HAP-1 (cell line): ENCODE measurements around the gene SIX5.

Experiments used
- DNase-seq, 2 experiments: peaks; one replicate each; pipeline ENCODE4 v3.0.0-alpha.2; 2016 to 2020; ENCODE audit warnings: low spot score in 2 of 2
- H3K27me3 ChIP-seq: fragments of 250-450 bp; sonication (Bioruptor Pico); 2 replicates; pipeline ENCODE4 v1.5.1; 2020; ENCODE audit warnings: low read depth, mild to moderate bottlenecking, moderate library complexity
- H3K36me3 ChIP-seq: fragments of 250-450 bp; sonication (Bioruptor Pico); replicated peaks from 2 replicates; pipeline ENCODE4 v1.5.1; 2020; ENCODE audit warnings: mild to moderate bottlenecking
- H3K4me1 ChIP-seq: fragments of 250-450 bp; sonication (Bioruptor Pico); 2 replicates; pipeline ENCODE4 v1.5.1; 2020; ENCODE audit warnings: mild to moderate bottlenecking
- H3K4me3 ChIP-seq: fragments of 250-450 bp; sonication (Bioruptor Pico); 2 replicates; pipeline ENCODE4 v1.5.1; 2020; ENCODE audit warnings: mild to moderate bottlenecking, moderate library complexity
- H3K9me3 ChIP-seq: fragments of 250-450 bp; sonication (Bioruptor Pico); 2 replicates; pipeline ENCODE4 v1.5.1; 2020; ENCODE audit warnings: mild to moderate bottlenecking, moderate library complexity
- in situ Hi-C: fragments of 300-500 bp; cut with MboI; formaldehyde crosslinking; loops from 3 replicates; pipeline ENCODE4 v1.14.3; 2020; ENCODE audit warnings: low sequenced_read_pairs, inconsistent platforms, mixed read lengths

The SIX5 gene

DNA sequence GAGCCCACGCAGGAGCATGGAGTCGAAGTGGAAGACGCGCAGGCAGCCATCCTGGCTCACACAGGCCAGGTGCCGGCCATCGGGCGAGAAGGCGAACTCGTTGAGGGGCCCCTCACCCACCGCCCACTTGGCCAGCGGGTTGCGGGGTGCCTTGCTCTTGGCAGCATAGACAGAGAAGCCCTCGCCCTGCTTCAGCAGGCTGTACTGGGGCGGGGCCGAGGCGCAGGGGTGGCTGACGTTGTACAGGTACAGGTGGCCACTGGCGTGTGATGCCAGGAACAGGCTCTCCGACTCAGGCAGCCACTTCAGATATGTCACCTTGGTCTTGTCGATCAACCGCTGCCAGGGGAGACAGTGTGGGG is 17.5 kb upstream of the SIX5 start:
- peaks cover 49% of the 10 kb centered on the region for H3K36me3 ChIP-seq
- H3K4me3 ChIP-seq: no peak overlapping the region
- in situ Hi-C loops: no loop called here
- no peaks in the 10 kb centered on the region for H3K27me3 ChIP-seq
- H3K4me1 ChIP-seq: no peaks in the 10 kb centered on the region; the same call in 1 of the 2 replicates
- no peaks in the 10 kb centered on the region for H3K9me3 ChIP-seq
- no peak for DNase-seq

DNA sequence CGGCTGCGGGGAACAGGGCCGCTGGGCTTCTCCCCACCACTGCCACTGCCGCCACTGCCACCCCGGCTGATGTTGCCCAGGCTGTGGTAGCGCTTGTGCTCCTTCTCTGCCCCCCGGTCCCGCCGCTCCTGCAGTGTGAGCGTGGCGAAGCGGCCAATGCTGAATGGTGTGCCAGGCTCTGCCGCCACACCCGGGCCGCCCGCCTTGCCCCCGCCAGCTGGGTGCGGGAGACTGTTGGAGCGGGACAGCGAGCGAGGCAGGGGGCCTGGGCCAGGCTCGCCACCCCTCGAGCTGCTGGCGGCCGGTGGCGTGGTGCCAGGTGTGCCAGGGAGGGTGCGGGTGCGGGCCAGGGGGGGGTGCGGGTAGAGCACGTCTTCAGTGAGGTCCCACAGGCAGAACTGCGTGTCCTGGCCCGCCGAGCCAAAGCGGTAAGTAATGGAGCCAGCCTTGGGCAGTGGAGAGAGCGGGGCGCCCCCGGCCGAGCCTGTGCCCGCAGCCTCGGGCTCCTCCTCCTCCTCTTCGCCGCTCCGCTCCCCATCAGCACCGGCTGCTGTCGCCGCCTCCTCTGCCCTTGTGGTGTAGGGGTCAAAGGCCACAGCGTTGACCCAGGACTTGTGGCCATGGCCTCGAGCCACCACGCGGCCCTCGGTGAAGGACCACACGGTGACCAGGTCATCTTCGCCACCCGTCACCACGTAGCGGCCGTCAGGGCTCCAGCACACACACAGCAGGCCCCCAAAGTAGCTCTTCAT is 16.9 kb upstream of the SIX5 start:
- in situ Hi-C loops: no loop called here
- H3K4me3 ChIP-seq: no peak overlapping the region
- H3K27me3 ChIP-seq: no peaks in the 10 kb centered on the region
- no peak for DNase-seq
- peaks cover 49% of the 10 kb centered on the region for H3K36me3 ChIP-seq
- H3K9me3 ChIP-seq: no peaks in the 10 kb centered on the region
- H3K4me1 ChIP-seq: no peaks in the 10 kb centered on the region

DNA sequence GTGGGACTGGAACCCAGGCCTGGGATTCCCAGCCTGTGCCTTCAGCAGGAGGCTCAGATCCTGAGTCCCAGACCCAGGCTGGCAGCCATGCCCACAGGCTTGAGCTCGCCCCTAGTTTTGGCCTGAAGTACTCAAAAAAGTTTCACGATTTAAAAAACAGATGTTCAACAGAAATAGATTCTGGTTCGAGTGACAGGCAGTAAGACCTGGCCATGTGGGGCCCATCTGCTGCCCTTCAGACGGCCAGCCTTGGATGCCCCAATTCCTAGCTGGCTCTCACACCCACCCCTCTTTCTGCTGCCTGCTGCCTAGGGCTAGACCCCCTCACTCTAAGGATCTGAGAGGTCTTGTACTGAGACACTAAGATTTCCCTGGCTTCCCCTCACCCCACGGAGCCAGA is 16.0 kb upstream of the SIX5 start:
- in situ Hi-C loops: no loop called here
- Histone ChIP-seq H3K9me3 (no peaks in the 10 kb centered on the region), H3K27me3 (no peaks in the 10 kb centered on the region), H3K4me1 (no peaks in the 10 kb centered on the region; the same call in 1 of the 2 replicates), H3K36me3 (peaks cover 42% of the 10 kb centered on the region), H3K4me3 (no peak overlapping the region)
- DNase-seq: no peak

DNA sequence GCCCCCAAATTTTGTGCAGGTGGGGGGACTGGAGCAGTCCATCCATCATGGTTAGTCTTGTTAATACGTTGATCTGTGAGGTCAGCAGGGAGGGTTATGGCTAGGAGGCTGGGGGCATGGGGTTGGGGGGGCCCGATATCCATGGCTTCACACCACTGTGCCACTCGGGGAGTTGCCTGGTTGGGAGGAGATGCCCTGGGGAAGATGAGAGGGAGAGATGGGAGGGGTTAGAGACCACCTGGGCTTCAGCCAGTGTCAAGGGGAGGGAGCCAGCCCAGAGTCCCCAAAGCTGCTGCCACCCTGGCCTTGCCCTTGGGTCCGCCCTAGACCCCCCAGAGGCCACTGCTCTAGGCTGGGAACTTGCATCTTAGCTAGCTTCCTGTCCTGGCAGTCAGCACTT is 15.0 kb upstream of the SIX5 start:
- Histone ChIP-seq H3K27me3 (no peaks in the 10 kb centered on the region), H3K4me1 (peaks cover 7% of the 10 kb centered on the region), H3K36me3 (peaks cover 33% of the 10 kb centered on the region), H3K4me3 (no peak overlapping the region), H3K9me3 (no peaks in the 10 kb centered on the region)
- DNase-seq: no peak
- in situ Hi-C loops: no loop called here

DNA sequence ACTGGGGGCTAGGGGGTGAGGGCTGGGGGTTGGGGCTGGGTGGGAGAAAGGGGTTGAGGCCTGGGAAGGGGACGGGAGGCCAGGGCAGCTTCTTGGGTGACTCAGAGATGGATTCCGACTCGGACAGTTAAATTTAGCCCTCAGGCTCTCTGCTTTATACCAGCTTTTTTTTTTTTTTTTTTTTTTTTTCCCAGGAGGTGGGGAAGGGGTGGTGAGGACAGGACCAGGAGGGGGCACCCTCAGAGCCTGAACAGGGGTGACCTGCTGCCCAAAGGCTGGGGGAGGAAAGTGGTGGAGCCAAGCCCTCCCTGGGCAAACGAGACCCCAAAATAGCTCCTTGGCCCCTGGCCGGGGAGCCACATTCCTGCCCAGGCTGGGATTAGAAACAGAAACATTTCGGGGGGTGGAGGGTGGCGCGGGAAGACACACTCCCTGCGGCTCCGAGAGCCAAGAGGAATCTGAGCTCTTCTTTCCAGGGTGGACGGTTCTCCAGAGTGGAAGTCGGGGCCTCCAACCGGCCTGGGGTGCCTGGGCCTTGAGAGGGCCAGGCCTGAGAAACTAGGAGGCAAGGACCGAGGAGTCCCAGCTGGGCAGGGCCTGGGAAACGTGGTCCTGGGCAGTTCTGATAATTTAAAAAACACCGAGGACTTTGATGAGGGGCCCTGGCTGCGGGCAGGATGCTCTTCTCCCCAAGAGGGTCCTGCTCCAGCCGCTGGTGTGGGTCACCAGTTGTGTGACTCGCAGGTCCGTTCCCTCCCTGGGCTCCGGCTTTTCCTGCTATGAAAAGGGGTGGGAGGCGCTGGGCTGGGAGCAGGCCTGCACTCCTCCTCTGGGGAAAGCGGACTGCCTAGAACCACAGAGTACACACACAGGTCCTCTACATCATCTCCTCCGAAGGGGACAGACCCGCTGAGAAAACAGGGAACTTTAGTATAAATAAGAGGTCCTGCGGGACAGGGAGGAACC is 14.1 kb upstream of the SIX5 start:
- in situ Hi-C loops: no loop called here
- no peak for DNase-seq
- Histone ChIP-seq H3K27me3 (no peaks in the 10 kb centered on the region), H3K4me3 (no peak overlapping the region), H3K9me3 (no peaks in the 10 kb centered on the region), H3K36me3 (peaks cover 24% of the 10 kb centered on the region), H3K4me1 (peaks cover 10% of the 10 kb centered on the region)

DNA sequence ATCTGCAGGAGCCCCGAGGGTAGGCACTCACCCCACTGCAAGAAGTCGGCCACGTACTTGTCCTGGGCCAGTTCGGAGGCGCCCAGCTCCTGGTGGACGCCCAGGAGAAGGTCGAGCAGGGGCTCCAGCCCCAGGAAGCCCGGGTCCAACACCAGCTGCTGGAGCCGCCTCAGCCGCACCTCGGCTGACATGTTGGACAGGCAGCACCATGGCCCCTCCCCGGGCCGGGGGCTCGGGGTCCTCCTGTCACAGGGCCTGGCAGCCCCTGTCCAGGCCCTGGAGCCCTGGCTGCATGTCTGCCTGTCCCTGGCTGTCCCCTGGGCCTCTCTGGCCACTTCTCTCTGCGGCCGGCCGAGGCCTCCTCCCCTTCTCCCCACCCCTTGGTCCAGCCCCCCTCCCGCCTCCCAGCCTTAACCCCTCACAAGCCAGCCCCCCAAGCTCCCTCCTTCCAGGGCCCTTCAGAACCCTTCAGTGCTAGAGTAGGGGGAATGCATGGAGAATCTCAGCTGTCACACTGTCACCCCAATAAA is 13.2 kb upstream of the SIX5 start, which contains the start of gene DMPK:
TSS of gene DMPK (minus strand) at position 329 of the 530 bp plus-strand sequence. CDS start at position 191, 138 bp downstream.
- Histone ChIP-seq H3K4me3 (no peak within 1 kb of the TSS), H3K4me1 (peaks cover 10% of the 10 kb centered on the region), H3K36me3 (peaks cover 27% of the 10 kb centered on the region), H3K9me3 (no peaks in the 10 kb centered on the region), H3K27me3 (no peaks in the 10 kb centered on the region)
- in situ Hi-C loops: no loop called here
- DNase-seq: no peak

DNA sequence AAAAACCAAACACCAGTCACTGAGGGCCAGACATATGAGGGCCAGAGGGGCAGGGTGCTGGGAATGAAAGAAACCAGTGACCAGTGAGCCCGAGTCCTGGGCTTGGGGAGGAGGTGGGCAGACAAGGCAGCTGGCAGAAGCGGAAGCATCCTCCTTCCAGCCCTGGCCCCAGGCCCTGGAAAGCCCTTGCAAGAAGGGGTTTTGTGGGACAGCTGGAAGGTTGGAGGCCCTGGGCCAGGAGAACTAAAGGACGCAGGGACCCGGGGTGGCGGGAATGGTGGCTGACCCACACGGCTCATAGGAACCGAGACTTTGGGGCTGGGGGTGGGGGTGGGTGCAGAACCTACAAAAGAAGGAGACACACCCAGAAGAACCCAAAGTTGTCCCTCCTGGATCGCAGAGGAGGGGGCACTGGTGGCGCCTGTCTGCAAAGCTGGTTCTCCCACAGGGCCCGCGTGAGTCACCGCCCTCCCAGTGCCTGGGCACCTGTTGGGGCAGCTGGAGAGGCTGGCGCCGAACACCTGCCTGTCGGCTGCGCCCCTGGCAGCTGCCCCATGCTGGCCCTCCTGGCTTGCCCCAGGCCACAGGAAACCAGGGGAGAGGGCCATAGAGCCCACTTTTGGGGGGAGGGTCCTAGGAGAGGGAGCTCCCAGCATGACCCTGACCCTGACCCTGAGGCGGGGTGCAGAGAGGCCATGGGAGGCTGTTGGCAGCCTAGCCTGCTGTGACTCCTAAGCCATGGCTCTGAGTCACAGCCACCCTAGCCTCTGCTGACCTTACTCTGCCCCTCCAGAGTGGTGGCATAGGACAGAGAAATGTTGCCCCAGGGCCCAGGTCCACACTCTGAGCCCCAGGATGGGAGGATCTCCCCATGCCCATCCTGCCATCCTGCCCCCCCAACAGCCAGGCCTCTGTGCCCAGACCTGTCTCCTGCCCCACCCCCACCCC is 12.4 kb upstream of the SIX5 start:
- Histone ChIP-seq H3K27me3 (no peaks in the 10 kb centered on the region), H3K4me3 (no peak overlapping the region), H3K9me3 (no peaks in the 10 kb centered on the region), H3K4me1 (peaks cover 10% of the 10 kb centered on the region), H3K36me3 (peaks cover 29% of the 10 kb centered on the region)
- in situ Hi-C loops: no loop called here
- no peak for DNase-seq

DNA sequence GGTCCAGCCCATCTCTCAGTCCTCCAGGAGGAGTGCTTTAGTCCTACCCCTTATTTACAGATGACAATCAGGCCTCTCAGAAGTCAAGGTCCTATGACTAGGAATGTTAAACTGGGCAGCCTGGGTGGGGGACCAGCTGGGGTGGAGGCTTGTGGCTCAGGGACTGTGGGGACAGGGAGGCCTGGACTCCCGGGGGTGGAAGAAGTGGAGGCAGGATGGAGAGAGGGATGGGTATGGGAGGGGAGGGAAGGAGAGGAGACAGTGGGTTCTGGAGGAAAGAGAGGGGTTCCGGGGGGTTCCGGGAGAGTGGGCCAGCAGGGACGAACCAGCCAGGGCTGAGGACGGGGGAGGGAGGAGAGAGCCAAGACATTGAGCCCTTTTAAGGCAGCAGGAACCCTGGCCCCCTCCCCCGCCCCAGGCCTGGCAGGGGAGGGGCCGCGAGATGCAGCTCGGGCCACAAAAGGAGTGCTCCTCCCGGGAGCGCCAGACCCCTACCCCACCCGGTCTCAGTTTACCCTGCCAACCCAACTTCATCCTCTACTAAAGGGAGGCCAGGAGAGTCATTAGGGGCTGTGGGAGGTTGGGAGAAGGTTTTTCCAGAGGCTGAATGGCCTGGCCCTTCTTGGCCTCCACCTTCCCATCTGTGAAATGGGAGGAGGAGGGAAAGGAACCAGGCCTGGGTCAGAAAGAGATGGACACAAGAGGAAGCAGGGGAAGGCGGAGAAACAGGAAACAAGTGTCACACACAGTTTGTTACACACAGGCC is 11.6 kb upstream of the SIX5 start:
- Histone ChIP-seq H3K4me3 (no peak overlapping the region), H3K4me1 (peaks cover 10% of the 10 kb centered on the region), H3K27me3 (no peaks in the 10 kb centered on the region), H3K9me3 (no peaks in the 10 kb centered on the region), H3K36me3 (peaks cover 23% of the 10 kb centered on the region)
- in situ Hi-C loops: no loop called here
- DNase-seq: no peak

DNA sequence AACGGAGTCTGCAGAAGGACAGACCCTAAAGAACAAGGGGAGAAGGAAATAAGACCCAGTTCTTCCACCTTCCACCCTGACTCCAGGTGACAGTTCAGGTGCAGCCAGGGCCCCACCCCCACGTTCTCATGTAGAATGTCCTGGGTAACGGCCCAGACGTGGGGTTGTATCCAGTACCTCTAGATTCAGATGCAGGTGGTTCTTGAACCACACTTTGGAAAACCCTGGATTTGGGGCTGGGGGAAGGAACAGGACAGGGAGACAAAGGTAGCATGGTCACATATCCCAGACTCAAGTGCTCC is 11.0 kb upstream of the SIX5 start:
- no peaks in the 10 kb centered on the region for H3K9me3 ChIP-seq
- in situ Hi-C loops: no loop called here
- H3K36me3 ChIP-seq: peaks cover 17% of the 10 kb centered on the region
- H3K27me3 ChIP-seq: no peaks in the 10 kb centered on the region
- H3K4me1 ChIP-seq: peaks cover 10% of the 10 kb centered on the region
- no peak for DNase-seq
- no peak overlapping the region; the same call in 1 of the 2 replicates for H3K4me3 ChIP-seq

DNA sequence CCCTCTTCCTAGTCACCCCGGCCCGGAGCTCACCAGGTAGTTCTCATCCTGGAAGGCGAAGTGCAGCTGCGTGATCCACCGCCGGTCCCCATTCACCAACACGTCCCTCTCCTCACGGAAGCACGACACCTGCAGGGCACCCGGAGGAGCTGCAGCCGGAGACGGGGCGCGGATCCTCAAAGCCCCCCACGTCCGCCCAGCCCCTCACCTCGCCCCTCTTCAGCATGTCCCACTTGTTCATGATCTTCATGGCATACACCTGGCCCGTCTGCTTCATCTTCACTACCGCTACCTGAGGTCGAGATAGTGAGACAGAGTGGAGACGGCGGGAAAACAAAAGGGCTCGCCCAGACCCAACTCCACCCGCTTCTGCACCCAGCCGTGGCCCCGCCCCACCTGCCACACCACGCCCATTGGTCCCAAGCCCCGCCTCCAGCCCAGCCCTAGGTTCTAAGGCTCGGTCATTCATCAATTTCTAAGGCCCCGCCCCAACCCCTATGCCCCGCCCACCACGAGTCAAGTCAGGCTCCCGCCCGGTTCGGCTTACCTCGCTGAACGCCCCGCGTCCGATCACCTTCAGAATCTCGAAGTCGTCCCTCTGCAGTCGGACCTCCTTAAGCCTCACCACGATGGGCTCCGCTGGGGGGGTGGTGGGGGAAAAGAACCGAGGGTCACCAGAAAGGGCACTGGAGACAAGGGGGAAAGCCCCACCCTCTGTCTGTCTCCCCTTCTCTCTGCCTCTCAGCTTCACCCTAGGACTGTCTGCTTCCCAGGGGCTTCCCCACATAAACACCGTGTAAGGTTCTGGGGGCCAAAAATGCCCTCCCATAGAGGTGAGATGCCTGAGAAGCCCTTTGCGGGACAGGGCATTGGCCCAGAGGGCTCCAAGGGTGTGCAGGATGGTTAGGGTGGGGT is 10.4 kb upstream of the SIX5 start:
- peak; percentile 85 to 99 for DNase-seq
- no peaks in the 10 kb centered on the region for H3K27me3 ChIP-seq

DNA sequence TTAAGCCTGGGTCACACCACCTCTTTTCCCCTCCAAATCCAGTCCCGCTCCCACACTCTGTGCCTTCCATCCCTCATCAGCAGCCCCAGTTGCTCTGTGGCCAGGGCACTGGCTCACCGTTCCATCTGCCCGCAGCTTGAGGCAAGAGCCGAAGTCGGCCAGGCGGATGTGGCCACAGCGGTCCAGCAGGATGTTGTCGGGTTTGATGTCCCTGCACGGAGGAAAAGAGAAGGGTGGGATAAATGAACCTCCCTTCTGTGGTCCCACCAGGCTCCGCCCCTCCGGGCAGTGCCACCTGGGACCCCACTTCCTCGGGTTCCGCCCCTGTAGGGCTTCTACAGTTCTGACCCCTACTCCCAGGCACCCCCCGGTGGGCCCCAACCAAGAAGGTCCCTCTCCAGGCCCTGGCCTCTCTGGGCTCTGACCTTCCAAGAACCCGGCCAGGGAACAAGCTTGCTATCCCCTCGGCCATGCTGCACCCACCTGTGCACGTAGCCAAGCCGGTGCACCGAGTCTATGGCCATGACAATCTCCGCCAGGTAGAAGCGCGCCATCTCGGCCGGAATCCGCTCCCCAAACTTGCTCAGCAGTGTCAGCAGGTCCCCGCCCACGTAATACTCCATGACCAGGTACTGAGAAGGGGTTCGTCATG is 9.1 kb upstream of the SIX5 start:
- in situ Hi-C loops: no loop called here
- H3K27me3 ChIP-seq: no peaks in the 10 kb centered on the region
- DNase-seq: no peak

More for the DNA sequence above, 10.4 kb upstream of the SIX5 start:
- in situ Hi-C loops: no loop called here
- H3K9me3 ChIP-seq: no peaks in the 10 kb centered on the region
- H3K4me3 ChIP-seq: peak overlapping the region; percentile 38
- peaks cover 10% of the 10 kb centered on the region for H3K4me1 ChIP-seq
- H3K36me3 ChIP-seq: peaks cover 12% of the 10 kb centered on the region

More for the DNA sequence above, 9.1 kb upstream of the SIX5 start:
- Histone ChIP-seq H3K4me3 (no peak overlapping the region), H3K4me1 (peaks cover 10% of the 10 kb centered on the region), H3K36me3 (peaks cover 12% of the 10 kb centered on the region), H3K9me3 (no peaks in the 10 kb centered on the region)
